ENCODE data around the gene PIGL.
A peak's percentile ranks its signal among the peaks of the same experiment; 100 is the strongest.

The PIGL gene

GRCh38 chr17:16217002-16217635, at the start of gene PIGL:
TSS of gene PIGL (plus strand) at chr17:16217210. CDS start at chr17:16217227, 17 bp downstream.
- peak within 1 kb of the TSS; percentile 98 for H3K27ac Mint-ChIP-seq
- peaks cover 38% of the 10 kb centered on the region for H3K4me1 Mint-ChIP-seq
- no peak for TF ChIP-seq CTCF (IDR thresholded peaks at IDR 0.05)

GRCh38 chr17:16171613-16172012, 45.4 kb upstream of the PIGL start:
- H3K27ac Mint-ChIP-seq = peak overlapping the region; percentile 64
- no peaks in the 10 kb centered on the region for H3K4me1 Mint-ChIP-seq
- TF ChIP-seq CTCF (IDR thresholded peaks at IDR 0.05) = no peak
- H3K36me3 Mint-ChIP-seq (ENCODE audit: low read depth) = peaks cover 72% of the 10 kb centered on the region
- H3K27me3 Mint-ChIP-seq (ENCODE audit: low read depth, poor library complexity) = no peaks in the 10 kb centered on the region
- no peak for DNase-seq
- H3K4me3 Mint-ChIP-seq = no peak overlapping the region
- no peaks in the 10 kb centered on the region for H3K9me3 Mint-ChIP-seq

More at GRCh38 chr17:16217002-16217635, at the start of gene PIGL:
- DNase-seq = peak; percentile 86
- no peaks in the 10 kb centered on the region for H3K27me3 Mint-ChIP-seq (ENCODE audit: low read depth, poor library complexity)
- H3K9me3 Mint-ChIP-seq = no peaks in the 10 kb centered on the region
- H3K4me3 Mint-ChIP-seq = peak within 1 kb of the TSS; percentile 97
- H3K36me3 Mint-ChIP-seq (ENCODE audit: low read depth) = peaks cover 5% of the 10 kb centered on the region

GRCh38 chr17:16178836-16179235, 38.2 kb upstream of the PIGL start:
- H3K9me3 Mint-ChIP-seq = peaks cover 24% of the 10 kb centered on the region

GRCh38 chr17:16181581-16181980, 35.4 kb upstream of the PIGL start:
- Mint-ChIP-seq H3K36me3 (ENCODE audit: low read depth) (peaks cover 83% of the 10 kb centered on the region), H3K9me3 (peaks cover 24% of the 10 kb centered on the region), H3K27ac (no peak overlapping the region), H3K4me3 (no peak overlapping the region), H3K27me3 (ENCODE audit: low read depth, poor library complexity) (no peaks in the 10 kb centered on the region), H3K4me1 (no peaks in the 10 kb centered on the region)
- TF ChIP-seq CTCF (IDR thresholded peaks at IDR 0.05) = no peak
- DNase-seq = no peak

More at GRCh38 chr17:16178836-16179235, 38.2 kb upstream of the PIGL start:
- no peaks in the 10 kb centered on the region for H3K4me1 Mint-ChIP-seq
- peaks cover 70% of the 10 kb centered on the region for H3K36me3 Mint-ChIP-seq (ENCODE audit: low read depth)
- no peak overlapping the region for H3K4me3 Mint-ChIP-seq
- H3K27me3 Mint-ChIP-seq (ENCODE audit: low read depth, poor library complexity) = no peaks in the 10 kb centered on the region
- DNase-seq = no peak
- TF ChIP-seq CTCF (IDR thresholded peaks at IDR 0.05) = no peak
- no peak overlapping the region for H3K27ac Mint-ChIP-seq

- no peak for DNase-seq
- Mint-ChIP-seq H3K27me3 (ENCODE audit: low read depth, poor library complexity) (no peaks in the 10 kb centered on the region), H3K27ac (no peak overlapping the region), H3K9me3 (peaks cover 9% of the 10 kb centered on the region), H3K4me1 (no peaks in the 10 kb centered on the region), H3K4me3 (no peak overlapping the region), H3K36me3 (ENCODE audit: low read depth) (peaks cover 67% of the 10 kb centered on the region)
- no peak for TF ChIP-seq CTCF (IDR thresholded peaks at IDR 0.05)
These were observed 29.4 kb upstream of the PIGL start for GRCh38 chr17:16187642-16188041.

- H3K27ac Mint-ChIP-seq = peak overlapping the region; percentile 77
- H3K27me3 Mint-ChIP-seq (ENCODE audit: low read depth, poor library complexity) = no peaks in the 10 kb centered on the region
- no peaks in the 10 kb centered on the region for H3K4me1 Mint-ChIP-seq
- no peak for DNase-seq
- peaks cover 64% of the 10 kb centered on the region for H3K36me3 Mint-ChIP-seq (ENCODE audit: low read depth)
- H3K9me3 Mint-ChIP-seq = no peaks in the 10 kb centered on the region
- H3K4me3 Mint-ChIP-seq = no peak overlapping the region
- TF ChIP-seq CTCF (IDR thresholded peaks at IDR 0.05) = no peak
These were observed 27.1 kb upstream of the PIGL start for GRCh38 chr17:16189791-16190348.
